DND-41 (cell line): ENCODE results near the gene FLOT1.

Experiments
- CTCF ChIP-seq: IDR thresholded peaks from 2 replicates; pipeline ENCODE4 v1.5.1; 2012; ENCODE audit warnings: borderline replicate concordance, low read length, moderate library complexity, mild to moderate bottlenecking; ENCODE audit not compliant: poor library complexity, severe bottlenecking; ENCODE audit errors: extremely low read depth
- EZH2 ChIP-seq: IDR thresholded peaks from 3 replicates; pipeline ENCODE4 v1.6.1; 2012; ENCODE audit warnings: borderline replicate concordance, low read depth, mild to moderate bottlenecking, moderate library complexity, low read length, inconsistent platforms; ENCODE audit not compliant: severe bottlenecking

- TF ChIP-seq CTCF (peak; percentile 24), EZH2 (no peak)
Measured at GRCh38 chr6:30763618-30764489, 21.4 kb upstream of the FLOT1 start.
